Subcutaneous adipose tissue (tissue), 4 donors: ENCODE results near the gene RBM47. TPM values are rescaled to one million over a fixed set of nuclear protein-coding genes. Genes with fewer than 3 reads are reported as not detected.

Experiments
- total RNA-seq, 4 donors: library from RNA; depleted of rRNA; stranded (reverse); fragments of >200 nt; gene quantifications; one replicate each; pipeline ENCODE4 v1.1.0, GENCODE V29; 2016
- TF ChIP-seq, protein P1 (sequence below): fragments of 450-650 bp; IDR thresholded peaks from one replicate; pipeline ENCODE4 v1.5.1; 2016; ENCODE audit warnings: low read depth, mild to moderate bottlenecking, control low read depth, antibody characterized with exemption, moderate library complexity

The RBM47 gene
- total RNA-seq, 4 donors from 2014 or later, result 29.4 to 84.3 (median 54.7) TPM

DNA sequence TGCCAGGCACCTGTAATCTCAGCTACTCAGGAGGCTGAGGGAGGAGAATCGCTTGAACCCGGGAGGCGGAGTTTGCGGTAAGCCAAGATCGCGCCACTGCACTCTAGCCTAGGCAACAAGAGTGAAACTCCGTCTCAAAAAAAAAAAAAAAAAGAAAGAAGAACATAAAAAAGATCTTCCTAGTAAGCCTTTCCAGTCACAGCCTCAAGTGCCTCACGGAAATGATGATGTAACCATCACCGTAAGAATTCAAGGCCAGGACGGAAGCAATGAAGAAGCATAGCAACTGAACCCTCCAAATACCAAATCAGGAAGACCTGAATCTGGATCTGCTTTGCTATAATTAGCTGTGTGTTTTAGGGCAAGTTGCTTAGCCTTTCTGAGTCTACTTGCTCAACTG is 28.8 kb downstream of the RBM47 start:
- TF ChIP-seq, protein P1, sequence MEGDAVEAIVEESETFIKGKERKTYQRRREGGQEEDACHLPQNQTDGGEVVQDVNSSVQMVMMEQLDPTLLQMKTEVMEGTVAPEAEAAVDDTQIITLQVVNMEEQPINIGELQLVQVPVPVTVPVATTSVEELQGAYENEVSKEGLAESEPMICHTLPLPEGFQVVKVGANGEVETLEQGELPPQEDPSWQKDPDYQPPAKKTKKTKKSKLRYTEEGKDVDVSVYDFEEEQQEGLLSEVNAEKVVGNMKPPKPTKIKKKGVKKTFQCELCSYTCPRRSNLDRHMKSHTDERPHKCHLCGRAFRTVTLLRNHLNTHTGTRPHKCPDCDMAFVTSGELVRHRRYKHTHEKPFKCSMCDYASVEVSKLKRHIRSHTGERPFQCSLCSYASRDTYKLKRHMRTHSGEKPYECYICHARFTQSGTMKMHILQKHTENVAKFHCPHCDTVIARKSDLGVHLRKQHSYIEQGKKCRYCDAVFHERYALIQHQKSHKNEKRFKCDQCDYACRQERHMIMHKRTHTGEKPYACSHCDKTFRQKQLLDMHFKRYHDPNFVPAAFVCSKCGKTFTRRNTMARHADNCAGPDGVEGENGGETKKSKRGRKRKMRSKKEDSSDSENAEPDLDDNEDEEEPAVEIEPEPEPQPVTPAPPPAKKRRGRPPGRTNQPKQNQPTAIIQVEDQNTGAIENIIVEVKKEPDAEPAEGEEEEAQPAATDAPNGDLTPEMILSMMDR, result no peak

DNA sequence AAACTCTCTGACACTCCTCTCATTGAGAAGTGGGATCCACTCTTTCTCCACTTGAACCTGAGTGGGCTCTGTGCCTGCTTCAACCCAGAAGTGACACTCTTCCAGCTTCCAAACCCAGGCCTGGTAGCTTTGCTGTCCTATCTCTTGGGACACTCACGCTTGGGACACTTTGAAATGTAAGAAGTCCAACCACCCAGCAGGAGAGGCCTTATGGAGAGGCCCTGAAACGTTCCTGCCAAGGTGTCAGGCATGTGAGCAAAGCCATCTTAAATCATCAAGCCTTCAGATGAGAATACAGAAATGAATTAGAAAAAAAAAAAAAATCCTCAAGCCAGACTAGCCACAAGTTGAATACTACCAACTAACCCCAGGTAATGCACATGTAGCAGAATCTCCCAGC is 30.2 kb downstream of the RBM47 start:
- TF ChIP-seq, protein P1, result no peak

DNA sequence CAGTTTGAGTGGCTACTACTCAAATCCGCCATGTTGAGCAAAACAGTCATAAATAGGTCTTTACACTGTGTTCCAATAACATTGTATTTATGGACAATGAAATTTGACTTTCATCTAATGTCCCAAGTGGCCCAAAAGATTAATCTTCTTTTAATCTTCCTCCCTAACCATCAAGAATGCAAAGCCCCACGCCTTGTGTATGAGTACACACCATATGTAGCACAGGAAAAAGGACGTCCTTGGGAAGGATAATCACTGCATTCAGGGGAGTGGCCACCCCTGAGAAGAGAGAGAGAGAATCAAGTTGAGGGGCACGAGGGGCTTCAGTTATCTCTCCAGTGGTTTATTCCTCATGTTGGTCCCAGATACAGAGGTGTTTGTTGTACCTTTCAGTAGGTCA is 33.1 kb downstream of the RBM47 start:
- TF ChIP-seq, protein P1, result no peak

DNA sequence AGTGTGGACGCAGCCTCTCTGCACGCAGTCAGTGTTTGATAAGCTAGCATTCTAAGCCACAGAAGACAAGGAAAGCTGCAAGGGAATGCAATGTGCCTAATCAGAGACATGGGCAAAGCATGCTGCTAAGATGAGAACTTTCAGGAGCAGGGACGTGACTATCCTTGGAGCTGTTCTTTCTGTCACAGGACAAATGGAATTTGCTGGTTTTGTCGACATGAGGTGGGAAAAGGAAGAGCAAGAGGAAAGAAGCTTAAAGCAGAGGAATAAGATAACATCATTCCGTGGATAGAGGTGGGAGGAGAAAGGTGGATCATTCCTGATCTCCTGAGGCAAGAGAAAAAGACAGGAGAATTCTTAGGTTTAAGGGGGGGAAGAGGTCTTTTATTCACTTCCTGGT is 33.7 kb downstream of the RBM47 start:
- TF ChIP-seq, protein P1, result no peak

DNA sequence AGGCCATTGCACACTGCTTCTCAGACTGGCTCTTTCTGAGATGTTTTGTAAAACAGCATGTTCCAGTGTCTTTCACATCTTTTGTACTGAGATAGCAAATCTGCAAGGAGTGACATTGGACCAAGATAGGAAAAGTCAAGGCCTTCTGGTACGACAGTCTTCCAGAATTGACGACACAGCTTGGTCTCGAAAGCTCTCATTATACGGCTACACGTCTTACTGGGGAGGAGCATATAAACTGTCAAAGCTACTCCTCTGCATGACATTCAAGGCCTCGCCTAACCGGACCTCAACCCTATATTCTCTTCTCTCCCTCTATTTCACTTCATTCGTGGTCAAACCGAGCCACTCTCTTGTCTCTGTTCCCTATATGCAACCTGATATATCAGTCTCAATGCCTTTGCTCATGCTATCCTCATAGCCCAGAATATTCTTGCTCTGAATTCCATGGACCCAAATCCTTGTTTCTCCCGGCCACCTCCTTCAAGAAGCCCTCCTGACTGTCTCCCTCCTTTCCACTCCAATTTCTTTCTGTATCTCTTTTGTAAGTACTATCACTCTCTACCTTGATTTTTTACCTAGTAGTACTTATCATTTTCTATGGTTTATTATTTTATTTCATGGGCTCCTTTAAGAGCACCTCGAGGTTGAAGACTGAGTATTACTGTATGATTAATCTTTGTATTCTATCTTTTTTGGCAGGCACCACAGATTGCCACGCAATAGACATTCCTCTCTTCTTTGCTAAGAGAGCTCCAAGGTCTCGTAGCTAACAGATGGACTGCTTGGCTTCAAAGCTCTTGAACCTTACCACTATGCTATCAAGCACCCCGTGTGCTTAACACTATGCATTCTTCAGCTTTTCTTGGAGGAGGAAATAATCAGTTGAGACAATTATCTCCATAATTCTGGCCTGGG is 35.1 kb downstream of the RBM47 start:
- TF ChIP-seq, protein P1, result no peak

DNA sequence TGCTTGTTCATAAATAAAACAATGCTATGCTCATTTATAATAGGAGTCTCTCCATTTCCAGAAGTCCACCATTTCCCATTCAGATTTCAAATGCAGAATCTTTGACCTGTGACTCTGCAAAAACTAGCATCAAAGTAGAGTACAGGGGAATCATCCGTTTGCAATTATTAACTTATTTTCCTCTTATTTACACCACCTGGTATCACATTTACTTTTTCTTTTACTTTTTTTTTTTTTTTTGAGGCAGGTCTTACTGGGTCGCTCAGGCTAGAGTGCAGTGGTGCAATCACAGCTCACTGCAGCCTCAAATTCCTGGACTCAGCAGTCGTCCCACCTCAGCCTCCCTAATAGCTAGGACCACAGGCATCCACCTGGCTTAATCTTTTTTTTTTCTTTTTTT is 37.6 kb downstream of the RBM47 start:
- TF ChIP-seq, protein P1, result no peak

DNA sequence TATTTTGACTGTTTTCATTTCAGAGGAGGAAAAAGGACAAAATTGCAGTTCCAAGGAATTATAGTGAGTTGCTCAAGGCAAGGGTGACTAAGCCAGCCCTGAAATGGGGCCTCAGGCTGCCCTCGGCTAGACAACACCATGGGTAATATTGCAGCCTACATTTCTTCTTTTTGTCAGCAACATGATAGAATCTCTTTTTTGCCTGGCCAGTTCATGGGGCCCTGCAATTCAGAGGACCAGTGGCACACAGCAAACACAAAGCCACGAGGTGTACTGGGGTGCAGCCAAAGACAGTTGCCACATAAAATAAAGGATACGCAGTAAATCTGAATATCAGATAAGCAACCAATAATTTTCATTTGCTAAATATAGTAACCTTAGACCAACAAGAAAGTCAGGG is 41.8 kb downstream of the RBM47 start:
- TF ChIP-seq, protein P1, result no peak
